Neural crest cell (in vitro differentiated cells): ENCODE results near the gene CBLB. TPM values are rescaled to one million over a fixed set of nuclear protein-coding genes. Genes with fewer than 3 reads are reported as not detected.

ENCODE experiments used
- DNase-seq: peaks from one replicate; pipeline ENCODE4 v3.0.0; 2021; ENCODE audit warnings: low read depth, mixed read lengths, low spot score
- H3K27ac Mint-ChIP-seq: one replicate; pipeline ENCODE4 v1.8.0; 2021; ENCODE audit warnings: mild to moderate bottlenecking, mixed read lengths; ENCODE audit not compliant: unreplicated experiment
- H3K27me3 Mint-ChIP-seq: 2 replicates; pipeline ENCODE4 v1.8.0; 2021; ENCODE audit warnings: low read depth, mild to moderate bottlenecking, mixed read lengths
- H3K36me3 Mint-ChIP-seq: 2 replicates; pipeline ENCODE4 v1.8.0; 2021; ENCODE audit warnings: low read depth, mild to moderate bottlenecking, mixed read lengths
- H3K4me1 Mint-ChIP-seq: 2 replicates; pipeline ENCODE4 v1.8.0; 2021; ENCODE audit warnings: mixed read lengths
- H3K4me3 Mint-ChIP-seq: one replicate; pipeline ENCODE4 v1.8.0; 2021; ENCODE audit warnings: mild to moderate bottlenecking, mixed read lengths
- H3K9me3 Mint-ChIP-seq: 2 replicates; pipeline ENCODE4 v1.8.0; 2021; ENCODE audit warnings: mixed read lengths
- CTCF ChIP-seq: fragments of 200-600 bp; sonication (generic); conservative IDR thresholded peaks from 2 replicates; pipeline ENCODE4 v1.5.0; 2021; ENCODE audit warnings: antibody characterized with exemption, mild to moderate bottlenecking
- total RNA-seq: library from RNA; stranded (reverse); gene quantifications from 2 replicates; pipeline ENCODE4 v1.2.1, GENCODE V29; 2021

The CBLB gene
- total RNA-seq, 1 donor from 2014 or later = 32.3 TPM

GRCh38 chr3:105786990-105787389, 81.8 kb downstream of the CBLB start:
- H3K27ac Mint-ChIP-seq = no peak overlapping the region
- DNase-seq = no peak
- no peaks in the 10 kb centered on the region for H3K4me1 Mint-ChIP-seq
- H3K36me3 Mint-ChIP-seq = no peaks in the 10 kb centered on the region
- no peaks in the 10 kb centered on the region for H3K27me3 Mint-ChIP-seq
- TF ChIP-seq CTCF = no peak
- no peak overlapping the region for H3K4me3 Mint-ChIP-seq
- no peaks in the 10 kb centered on the region for H3K9me3 Mint-ChIP-seq

- H3K27me3 Mint-ChIP-seq = no peaks in the 10 kb centered on the region
- TF ChIP-seq CTCF = no peak
- no peaks in the 10 kb centered on the region for H3K36me3 Mint-ChIP-seq
- H3K27ac Mint-ChIP-seq = no peak overlapping the region
- H3K4me1 Mint-ChIP-seq = no peaks in the 10 kb centered on the region
- H3K4me3 Mint-ChIP-seq = no peak overlapping the region
- no peaks in the 10 kb centered on the region for H3K9me3 Mint-ChIP-seq
- DNase-seq = no peak
Observed at GRCh38 chr3:105786241-105786640, 82.6 kb downstream of the CBLB start.

GRCh38 chr3:105785803-105786202, 83.0 kb downstream of the CBLB start:
- no peak for DNase-seq
- no peaks in the 10 kb centered on the region for H3K36me3 Mint-ChIP-seq
- no peak overlapping the region for H3K27ac Mint-ChIP-seq
- no peaks in the 10 kb centered on the region for H3K27me3 Mint-ChIP-seq
- TF ChIP-seq CTCF = no peak
- no peak overlapping the region for H3K4me3 Mint-ChIP-seq
- H3K9me3 Mint-ChIP-seq = no peaks in the 10 kb centered on the region
- H3K4me1 Mint-ChIP-seq = no peaks in the 10 kb centered on the region

GRCh38 chr3:105783631-105784030, 85.2 kb downstream of the CBLB start:
- no peaks in the 10 kb centered on the region for H3K9me3 Mint-ChIP-seq
- no peak for DNase-seq
- no peaks in the 10 kb centered on the region for H3K27me3 Mint-ChIP-seq
- TF ChIP-seq CTCF = no peak
- no peak overlapping the region for H3K4me3 Mint-ChIP-seq
- H3K27ac Mint-ChIP-seq = no peak overlapping the region
- H3K4me1 Mint-ChIP-seq = no peaks in the 10 kb centered on the region
- no peaks in the 10 kb centered on the region for H3K36me3 Mint-ChIP-seq

- Mint-ChIP-seq H3K27me3 (no peaks in the 10 kb centered on the region), H3K27ac (peak overlapping the region; percentile 19), H3K9me3 (no peaks in the 10 kb centered on the region), H3K4me3 (no peak overlapping the region), H3K36me3 (no peaks in the 10 kb centered on the region), H3K4me1 (no peaks in the 10 kb centered on the region)
- TF ChIP-seq CTCF = no peak
- DNase-seq = no peak
Observed at GRCh38 chr3:105781871-105782270, 86.9 kb downstream of the CBLB start.

GRCh38 chr3:105780107-105780506, 88.7 kb downstream of the CBLB start:
- Mint-ChIP-seq H3K9me3 (no peaks in the 10 kb centered on the region), H3K4me1 (no peaks in the 10 kb centered on the region)

More at GRCh38 chr3:105780107-105780506, 88.7 kb downstream of the CBLB start:
- Mint-ChIP-seq H3K36me3 (no peaks in the 10 kb centered on the region), H3K27me3 (no peaks in the 10 kb centered on the region), H3K4me3 (no peak overlapping the region), H3K27ac (no peak overlapping the region)
- DNase-seq = no peak
- TF ChIP-seq CTCF = no peak
